ENCODE data around the gene NEURL1B.

- TF ChIP-seq CTCF (tag by site-specific recombination; IDR thresholded peaks at IDR 0.05) (no peak), PRDM1 (tag by site-specific recombination; IDR thresholded peaks at IDR 0.05) (no peak), ZNF132 (tag by site-specific recombination; IDR thresholded peaks at IDR 0.05; ENCODE audit: borderline replicate concordance) (no peak), ZNF501 (tag by site-specific recombination; IDR thresholded peaks at IDR 0.05) (no peak), TSHZ1 (tag by site-specific recombination; IDR thresholded peaks at IDR 0.05; ENCODE audit: borderline replicate concordance) (no peak), ZNF211 (tag by site-specific recombination; IDR thresholded peaks at IDR 0.05; ENCODE audit: low read depth) (no peak), SETDB1 (IDR thresholded peaks at IDR 0.05; ENCODE audit: insufficient read length, low read length) (no peak), ZBTB7A (tag by site-specific recombination; IDR thresholded peaks at IDR 0.05; ENCODE audit: low read depth) (no peak), ZNF558 (tag by site-specific recombination; IDR thresholded peaks at IDR 0.05) (no peak), BCL11B (tag by site-specific recombination; IDR thresholded peaks at IDR 0.05; ENCODE audit: low read depth) (no peak), ZNF423 (tag by site-specific recombination; IDR thresholded peaks at IDR 0.05) (no peak), KLF1 (tag by site-specific recombination; IDR thresholded peaks at IDR 0.05) (no peak)
Observed at GRCh38 chr5:172647352-172648012, 6.4 kb downstream of the NEURL1B start.
